NCI-H748 (cell line): Measurements from ENCODE around the gene MAFB.
"Not testable (repeated sequence)": the region's sequence is repeated elsewhere in the genome, so short reads cannot be mapped to it uniquely, and the experiment has no call there.

ENCODE experiments used
- DNase-seq: peaks from one replicate; lab custom pipeline; 2025; ENCODE audit not compliant: unreplicated experiment; lab: John Stamatoyannopoulos, UW

MAFB gene

GRCh38 chr20:40689100-40689942 is at the start of gene MAFB:
Gene MAFB, minus strand, starts transcription at chr20:40689236. Its CDS starts 386 bp downstream, at chr20:40688850.
- peak; percentile 95 for DNase-seq

- DNase-seq = not testable (repeated sequence)
Observed at GRCh38 chr20:40736468-40736867, 47.4 kb upstream of the MAFB start.

- no peak for DNase-seq
Observed at GRCh38 chr20:40728996-40729395, 40.0 kb upstream of the MAFB start.

- no peak for DNase-seq
Observed at GRCh38 chr20:40728470-40728869, 39.4 kb upstream of the MAFB start.

- DNase-seq = no peak
Observed at GRCh38 chr20:40727960-40728359, 38.9 kb upstream of the MAFB start.

GRCh38 chr20:40726776-40727175 is 37.7 kb upstream of the MAFB start:
- no peak for DNase-seq

- DNase-seq = no peak
Observed at GRCh38 chr20:40724566-40724965, 35.5 kb upstream of the MAFB start.

GRCh38 chr20:40720826-40721225 is 31.8 kb upstream of the MAFB start:
- no peak for DNase-seq

- no peak for DNase-seq
Observed at GRCh38 chr20:40720099-40720498, 31.1 kb upstream of the MAFB start.

- DNase-seq = no peak
Observed at GRCh38 chr20:40718982-40719729, 30.1 kb upstream of the MAFB start.

GRCh38 chr20:40718214-40718977 is 29.4 kb upstream of the MAFB start:
- DNase-seq = no peak

- no peak for DNase-seq
Observed at GRCh38 chr20:40717343-40717865, 28.4 kb upstream of the MAFB start.

- DNase-seq = no peak
Observed at GRCh38 chr20:40715491-40715890, 26.5 kb upstream of the MAFB start.

- DNase-seq = no peak
Observed at GRCh38 chr20:40714916-40715315, 25.9 kb upstream of the MAFB start.

- DNase-seq = no peak
Observed at GRCh38 chr20:40714109-40714508, 25.1 kb upstream of the MAFB start.

- DNase-seq = no peak
Observed at GRCh38 chr20:40713508-40713907, 24.5 kb upstream of the MAFB start.

- DNase-seq = no peak
Observed at GRCh38 chr20:40711079-40711478, 22.0 kb upstream of the MAFB start.

GRCh38 chr20:40710603-40711002 is 21.6 kb upstream of the MAFB start:
- DNase-seq = peak; percentile 62

- DNase-seq = no peak
Observed at GRCh38 chr20:40706977-40707582, 18.0 kb upstream of the MAFB start.

- DNase-seq = no peak
Observed at GRCh38 chr20:40705413-40705812, 16.4 kb upstream of the MAFB start.

GRCh38 chr20:40704828-40705227 is 15.8 kb upstream of the MAFB start:
- no peak for DNase-seq
